Epithelial cell of proximal tubule (primary cell): ENCODE data around the gene RNF223. TPM values are rescaled to one million over a fixed set of nuclear protein-coding genes. Genes with fewer than 3 reads are reported as not detected.

Experiments used
- DNase-seq: peaks from one replicate; pipeline ENCODE4 v3.0.0-alpha.2; 2011; ENCODE audit warnings: low read depth
- H3K4me3 ChIP-seq: 2 replicates; pipeline ENCODE4 v1.5.1; 2011; ENCODE audit warnings: low read depth, mild to moderate bottlenecking, low read length
- total RNA-seq: library from RNA; depleted of rRNA; stranded (reverse); fragments of >200 nt; gene quantifications from 2 replicates; pipeline ENCODE4 v1.2.3, GENCODE V29; 2015
- TF ChIP-seq, protein P1 (sequence below): conservative IDR thresholded peaks from 2 replicates; pipeline ENCODE4 v1.5.1; 2012; ENCODE audit warnings: low read depth, mild to moderate bottlenecking, low read length

Gene RNF223
- total RNA-seq: 0.36 and 1.6 TPM in 2 replicates

DNA sequence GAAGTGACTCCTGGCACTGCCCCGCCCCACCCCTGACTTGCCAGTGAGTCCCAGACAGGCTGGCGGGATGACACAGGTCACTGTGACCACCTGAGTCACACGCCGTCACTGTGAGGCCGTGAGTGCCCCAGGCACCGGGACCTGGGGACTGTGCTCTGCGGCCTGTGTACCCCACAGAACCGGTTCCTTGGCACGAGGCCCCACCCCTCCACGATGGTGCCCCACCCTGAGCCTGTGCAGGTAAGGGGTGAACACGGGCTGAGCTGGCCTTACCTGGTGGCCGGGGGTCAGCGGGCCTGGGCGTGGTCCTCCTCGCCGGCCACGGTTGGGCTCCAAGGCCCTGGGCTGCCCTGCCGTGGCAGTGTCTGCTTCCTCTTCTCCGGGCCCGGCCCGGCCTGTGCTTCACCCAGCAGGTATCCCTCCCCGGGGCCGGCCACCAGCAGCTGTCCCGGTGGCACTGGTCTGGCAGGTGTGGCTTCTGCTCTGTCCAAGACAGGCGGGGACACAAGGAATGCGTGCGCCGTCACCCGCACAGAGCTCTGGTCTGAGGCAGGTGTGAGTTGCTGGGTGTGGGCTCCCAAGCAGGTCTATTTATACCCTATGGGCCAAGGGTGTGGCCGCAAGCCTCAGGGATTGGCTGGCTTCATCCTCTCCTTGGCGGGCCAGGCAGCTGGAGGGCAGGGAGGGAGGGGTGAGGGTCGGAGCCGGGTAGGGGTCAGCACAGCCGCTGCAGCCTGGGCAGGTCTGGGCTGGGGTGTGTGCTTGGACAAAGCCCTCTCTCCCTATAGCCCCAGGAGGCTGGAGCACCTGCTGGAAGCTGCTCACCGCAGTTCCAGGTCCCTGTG lies at the start of gene RNF223:
Gene RNF223 (minus strand): TSS at position 564 of the 845 bp plus-strand sequence. CDS start 1,740 bp downstream, outside the sequence.
- TF ChIP-seq, protein P1, sequence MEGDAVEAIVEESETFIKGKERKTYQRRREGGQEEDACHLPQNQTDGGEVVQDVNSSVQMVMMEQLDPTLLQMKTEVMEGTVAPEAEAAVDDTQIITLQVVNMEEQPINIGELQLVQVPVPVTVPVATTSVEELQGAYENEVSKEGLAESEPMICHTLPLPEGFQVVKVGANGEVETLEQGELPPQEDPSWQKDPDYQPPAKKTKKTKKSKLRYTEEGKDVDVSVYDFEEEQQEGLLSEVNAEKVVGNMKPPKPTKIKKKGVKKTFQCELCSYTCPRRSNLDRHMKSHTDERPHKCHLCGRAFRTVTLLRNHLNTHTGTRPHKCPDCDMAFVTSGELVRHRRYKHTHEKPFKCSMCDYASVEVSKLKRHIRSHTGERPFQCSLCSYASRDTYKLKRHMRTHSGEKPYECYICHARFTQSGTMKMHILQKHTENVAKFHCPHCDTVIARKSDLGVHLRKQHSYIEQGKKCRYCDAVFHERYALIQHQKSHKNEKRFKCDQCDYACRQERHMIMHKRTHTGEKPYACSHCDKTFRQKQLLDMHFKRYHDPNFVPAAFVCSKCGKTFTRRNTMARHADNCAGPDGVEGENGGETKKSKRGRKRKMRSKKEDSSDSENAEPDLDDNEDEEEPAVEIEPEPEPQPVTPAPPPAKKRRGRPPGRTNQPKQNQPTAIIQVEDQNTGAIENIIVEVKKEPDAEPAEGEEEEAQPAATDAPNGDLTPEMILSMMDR: no peak
- no peak for DNase-seq
- H3K4me3 ChIP-seq: no peak within 1 kb of the TSS

DNA sequence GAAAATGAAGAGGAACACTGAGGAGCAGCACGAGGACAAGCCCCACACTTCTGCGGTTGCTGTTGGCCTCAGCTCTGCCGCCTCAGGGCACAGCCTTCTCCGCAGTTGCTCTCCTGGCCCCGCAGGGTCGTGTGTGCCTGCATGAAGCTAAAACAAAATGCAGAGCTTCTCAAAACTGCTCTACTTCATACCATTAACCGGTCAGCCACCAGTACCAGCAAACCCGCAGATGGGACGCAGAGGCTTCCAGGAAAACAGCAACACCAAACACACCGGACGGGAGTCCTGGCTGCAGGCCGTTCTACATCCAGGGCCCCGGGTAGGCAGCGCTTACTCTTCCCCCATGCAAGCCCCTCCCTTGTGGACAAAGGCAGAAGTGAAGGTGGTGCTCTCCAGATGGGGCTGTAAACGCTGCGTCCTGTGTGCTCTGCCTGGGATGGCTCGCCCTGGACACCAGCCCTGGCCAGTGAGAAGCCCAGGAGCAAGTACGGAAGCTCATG lies 48.9 kb upstream of the RNF223 start:
- DNase-seq: no peak
- no peak overlapping the region for H3K4me3 ChIP-seq
- TF ChIP-seq, protein P1: no peak

DNA sequence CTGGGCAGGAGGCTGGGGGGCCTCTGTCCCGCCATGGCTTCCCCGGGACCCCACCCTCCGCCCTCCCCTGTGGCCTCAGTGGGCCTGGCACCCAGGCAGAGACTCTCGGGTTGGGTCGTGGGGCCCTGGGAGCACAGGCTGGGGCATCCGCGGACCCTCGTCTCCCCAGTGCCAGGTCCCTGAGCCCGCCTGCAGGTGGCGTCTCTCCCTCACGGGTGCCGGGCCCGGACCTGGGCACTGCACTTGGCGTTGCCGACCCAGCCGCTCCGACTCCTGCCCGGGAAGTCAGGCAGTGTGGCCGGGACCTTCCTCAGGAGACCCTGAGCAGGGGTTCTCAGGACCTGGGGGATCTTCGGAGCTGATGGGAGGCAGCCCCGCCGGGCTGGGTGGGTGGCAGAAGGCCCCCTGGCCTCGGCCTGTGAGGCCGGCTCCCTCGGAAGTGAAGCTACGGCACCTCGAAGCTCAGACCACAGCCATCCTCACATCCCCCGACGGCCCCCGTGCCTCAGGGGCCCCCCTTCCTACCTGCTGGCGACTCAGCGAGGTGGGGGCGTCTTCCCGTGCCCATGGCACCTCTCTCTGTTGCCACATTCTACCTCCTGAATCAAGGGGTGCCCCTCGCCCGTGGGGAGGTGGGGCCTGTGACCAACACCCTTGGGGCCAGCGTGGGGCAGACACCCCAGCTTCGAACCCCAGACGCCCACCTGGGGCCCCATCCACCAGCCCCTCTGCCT lies 48.1 kb upstream of the RNF223 start:
- H3K4me3 ChIP-seq: peak overlapping the region; percentile 34

DNA sequence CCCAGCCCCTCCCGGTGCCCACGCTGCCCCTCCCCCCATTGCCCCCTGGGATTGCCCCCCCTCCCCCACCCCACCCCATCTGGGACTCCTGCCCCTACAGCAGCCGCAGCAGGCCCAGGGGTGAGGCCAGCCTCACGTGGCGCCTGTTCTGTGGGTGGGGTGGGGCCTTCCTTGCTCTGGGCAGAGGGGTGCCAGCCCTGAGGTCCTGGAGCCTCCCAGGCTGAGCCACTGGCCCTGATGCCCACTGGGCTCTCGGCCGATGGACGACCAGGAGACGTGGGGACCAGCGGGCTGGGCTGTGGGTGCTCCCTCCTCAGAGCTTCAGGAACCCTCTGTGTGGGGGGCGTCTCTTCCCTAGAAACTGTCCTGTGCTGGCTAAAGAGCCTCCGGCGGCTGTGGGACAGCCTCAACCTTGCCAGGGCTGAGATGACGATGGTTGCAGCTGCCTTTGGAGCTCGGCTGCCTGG lies 47.5 kb upstream of the RNF223 start:
- DNase-seq: no peak
- TF ChIP-seq, protein P1: no peak
- H3K4me3 ChIP-seq: peak overlapping the region; percentile 34

More for the DNA sequence above, 48.1 kb upstream of the RNF223 start:
- no peak for DNase-seq
- TF ChIP-seq, protein P1: peak; percentile 82

DNA sequence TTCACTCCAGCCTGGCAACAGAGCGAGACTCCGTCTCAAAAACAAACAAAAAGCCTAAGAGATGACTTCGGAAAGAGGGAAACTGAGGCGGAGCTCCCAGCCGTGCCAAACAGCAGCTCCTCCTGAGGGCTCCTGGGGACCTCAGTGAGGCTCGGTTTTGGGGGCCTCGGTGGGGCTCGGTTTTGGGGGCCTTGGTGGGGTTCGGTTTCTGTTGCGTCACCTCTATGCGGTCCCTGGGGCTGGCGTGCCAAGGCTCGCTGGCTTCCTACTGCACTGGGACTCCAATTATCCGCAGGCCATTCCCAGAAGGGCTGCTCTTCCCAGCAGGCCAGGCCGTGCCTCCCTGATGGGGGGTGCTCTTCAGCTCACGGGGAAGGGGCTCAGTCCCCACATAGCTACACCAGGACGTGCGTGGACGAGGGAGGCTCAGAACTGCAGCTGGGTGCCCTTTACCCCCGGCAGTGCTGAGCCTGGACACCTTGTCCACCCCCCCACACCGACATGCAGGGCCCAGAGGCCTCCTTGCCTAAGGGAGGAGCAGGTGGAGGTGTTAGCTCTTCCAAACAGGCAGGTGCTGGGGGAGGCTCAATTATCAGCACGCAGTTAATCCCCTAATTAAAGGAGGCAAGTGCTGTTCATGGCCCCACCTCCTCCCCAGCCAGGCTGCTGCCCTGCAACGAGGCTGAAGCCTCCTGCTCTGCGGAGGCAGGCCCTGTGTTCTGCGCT lies 46.9 kb upstream of the RNF223 start:
- no peak for DNase-seq
- TF ChIP-seq, protein P1: no peak
- no peak overlapping the region for H3K4me3 ChIP-seq

DNA sequence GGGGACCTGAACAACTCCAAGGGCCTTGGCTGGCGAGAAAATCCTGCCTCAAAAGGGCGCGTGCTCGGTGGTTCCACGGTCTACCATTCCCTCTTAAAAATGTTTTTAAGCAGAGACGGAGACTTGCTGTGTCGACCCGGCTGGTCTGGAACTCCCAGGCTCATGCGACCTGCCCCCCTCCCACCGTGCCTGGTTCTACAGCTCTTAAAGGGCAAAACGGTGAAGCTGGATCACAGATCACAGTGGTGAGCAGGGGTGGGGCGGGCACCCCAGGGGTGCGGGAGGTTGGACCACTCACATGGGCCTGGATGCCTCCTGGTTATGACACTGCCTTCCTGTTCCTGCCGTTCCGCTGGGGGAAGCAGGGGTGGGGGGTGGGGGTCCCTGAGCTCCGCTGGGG lies 46.0 kb upstream of the RNF223 start:
- H3K4me3 ChIP-seq: no peak overlapping the region
- DNase-seq: no peak
- TF ChIP-seq, protein P1: no peak
